LNCaP clone FGC (cell line): ENCODE data around the gene BAK1.

Experiments used
- DNase-seq: peaks from one replicate; pipeline ENCODE4 v3.0.0-alpha.2; 2011; ENCODE audit warnings: low read depth
- H3K4me3 ChIP-seq: 2 replicates; pipeline ENCODE4 v1.5.1; 2011; ENCODE audit warnings: mild to moderate bottlenecking, low read depth, low read length, control low read depth
- CTCF ChIP-seq: IDR thresholded peaks from 2 replicates; pipeline ENCODE4 v1.5.1; 2012; ENCODE audit warnings: mild to moderate bottlenecking; ENCODE audit not compliant: control insufficient read depth, insufficient read depth; ENCODE audit errors: extremely low read depth

Gene BAK1

GRCh38 chr6:33613795-33614168, 33.7 kb upstream of the BAK1 start:
- no peak for DNase-seq
- H3K4me3 ChIP-seq = no peak overlapping the region
- no peak for TF ChIP-seq CTCF

GRCh38 chr6:33613146-33613794, 33.2 kb upstream of the BAK1 start:
- H3K4me3 ChIP-seq = no peak overlapping the region
- DNase-seq = no peak
- no peak for TF ChIP-seq CTCF

GRCh38 chr6:33610779-33611732, 31.0 kb upstream of the BAK1 start:
- H3K4me3 ChIP-seq = no peak overlapping the region
- no peak for DNase-seq
- no peak for TF ChIP-seq CTCF

- DNase-seq = no peak
- H3K4me3 ChIP-seq = no peak overlapping the region
- TF ChIP-seq CTCF = no peak
These were observed 30.0 kb upstream of the BAK1 start for GRCh38 chr6:33610067-33610466.

- no peak for TF ChIP-seq CTCF
- H3K4me3 ChIP-seq = no peak overlapping the region
- no peak for DNase-seq
These were observed 29.5 kb upstream of the BAK1 start for GRCh38 chr6:33609528-33609927.

GRCh38 chr6:33609019-33609418, 28.9 kb upstream of the BAK1 start:
- no peak for DNase-seq
- no peak overlapping the region for H3K4me3 ChIP-seq
- TF ChIP-seq CTCF = no peak

- 0 out of 2 replicates have a peak, but pooled peaks have one; percentile 13 for TF ChIP-seq CTCF
- DNase-seq = no peak
- no peak overlapping the region for H3K4me3 ChIP-seq
These were observed 27.7 kb upstream of the BAK1 start for GRCh38 chr6:33607784-33608161.
